ENCODE data around the gene NRTN.
"Not testable (repeated sequence)": the region's sequence is repeated elsewhere in the genome, so short reads cannot be mapped to it uniquely, and the experiment has no call there.

The NRTN gene

DNA sequence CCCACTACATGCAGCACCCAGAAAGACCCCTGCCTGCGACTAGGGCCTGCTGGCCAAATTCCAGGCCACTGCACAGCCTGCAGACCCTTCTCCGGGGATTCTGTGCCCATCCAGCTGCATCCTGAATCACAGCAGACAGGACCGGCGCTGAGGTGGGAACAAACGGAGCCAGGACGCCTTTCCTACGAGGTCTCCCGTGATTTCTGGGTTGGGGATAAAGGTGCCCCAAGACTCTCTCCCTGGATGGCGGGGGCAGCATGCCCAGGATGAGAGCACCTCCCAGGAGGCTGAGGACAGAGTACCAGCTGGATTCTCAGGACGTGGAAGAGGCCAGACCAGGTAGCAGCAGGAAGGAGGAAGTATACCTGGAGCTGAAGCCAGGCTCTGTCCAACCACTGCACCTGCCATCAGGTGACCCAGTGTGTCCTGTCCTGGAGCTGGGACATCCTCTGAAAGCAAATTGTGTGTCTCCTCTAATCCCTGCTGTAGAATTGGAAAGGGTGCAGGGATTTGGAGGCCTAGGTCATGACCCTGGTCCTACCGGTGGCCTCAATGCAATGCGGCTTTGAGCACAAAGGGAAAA lies 68.8 kb downstream of the NRTN start:
- DNase-seq, result no peak

GRCh38 chr19:5874496-5874895 lies 69.6 kb downstream of the NRTN start:
- not testable (repeated sequence) for DNase-seq

GRCh38 chr19:5877427-5877826 lies 72.6 kb downstream of the NRTN start:
- DNase-seq, result no peak

DNA sequence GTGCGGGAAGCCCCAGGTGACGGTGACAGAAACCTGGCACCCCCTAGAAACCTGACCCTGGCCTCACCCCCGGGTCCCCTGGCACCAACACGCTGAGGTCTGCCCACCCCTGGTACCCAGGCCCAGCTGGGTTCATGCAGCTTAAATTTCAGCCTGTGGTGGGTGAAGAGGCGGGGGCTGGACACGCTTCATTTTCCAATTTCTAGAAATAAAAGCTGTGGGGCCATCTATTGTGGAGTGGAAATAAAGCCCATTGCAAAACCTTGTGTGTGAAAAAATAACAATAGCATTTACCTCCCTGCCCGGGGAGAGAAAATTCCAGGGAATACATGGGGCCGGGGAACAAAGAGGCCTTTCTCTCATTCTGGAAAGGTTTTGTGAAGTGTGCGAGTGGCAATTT lies 73.0 kb downstream of the NRTN start:
- no peak for DNase-seq
